Panc1 (cell line): ENCODE results near the gene MTA3.

Source experiments
- CTCF ChIP-seq: fragments of 450-650 bp; IDR thresholded peaks from 2 replicates; pipeline ENCODE4 v1.5.1; 2017; ENCODE audit warnings: mild to moderate bottlenecking
- POLR2AphosphoS5 ChIP-seq: IDR thresholded peaks from 2 replicates; pipeline ENCODE4 v1.6.1; 2012; ENCODE audit warnings: mild to moderate bottlenecking, low read depth, low read length, moderate library complexity
- REST ChIP-seq, 2 experiments: IDR thresholded peaks; 2 replicates each; pipeline ENCODE4 v1.6.1; 2011 to 2012; ENCODE audit warnings: low read depth in 2 of 2, control low read depth in 1 of 2, low read length in 1 of 2, mild to moderate bottlenecking in 1 of 2, moderate library complexity in 1 of 2; ENCODE audit not compliant: insufficient read depth in 1 of 2
- SIN3A ChIP-seq: IDR thresholded peaks from 2 replicates; pipeline ENCODE4 v1.6.1; 2012; ENCODE audit warnings: low read depth, mild to moderate bottlenecking, low read length, moderate library complexity, borderline replicate concordance; ENCODE audit not compliant: insufficient read depth
- TCF7L2 ChIP-seq: IDR thresholded peaks from 2 replicates; pipeline ENCODE4 v1.6.1; 2011; ENCODE audit warnings: mild to moderate bottlenecking, low read depth, low read length, inconsistent platforms

GRCh38 chr2:42741140-42741539, 172.7 kb downstream of the MTA3 start:
- TF ChIP-seq CTCF, result no peak
- TF ChIP-seq POLR2AphosphoS5, result no peak
- no peak for TF ChIP-seq REST (IDR thresholded peaks at IDR 0.05; ENCODE audit: insufficient read depth in 1 of 2, low read depth in 2 of 2, low read length in 1 of 2)
- no peak for TF ChIP-seq TCF7L2
- no peak for TF ChIP-seq SIN3A
